ENCODE results near the gene ATP10A. TPM values are rescaled to one million over a fixed set of nuclear protein-coding genes. Genes with fewer than 3 reads are reported as not detected.
A peak's percentile ranks its signal among the peaks of the same experiment; 100 is the strongest.

ATP10A gene
- total RNA-seq, 1 donor from 2014 or later = 71.9 TPM

DNA sequence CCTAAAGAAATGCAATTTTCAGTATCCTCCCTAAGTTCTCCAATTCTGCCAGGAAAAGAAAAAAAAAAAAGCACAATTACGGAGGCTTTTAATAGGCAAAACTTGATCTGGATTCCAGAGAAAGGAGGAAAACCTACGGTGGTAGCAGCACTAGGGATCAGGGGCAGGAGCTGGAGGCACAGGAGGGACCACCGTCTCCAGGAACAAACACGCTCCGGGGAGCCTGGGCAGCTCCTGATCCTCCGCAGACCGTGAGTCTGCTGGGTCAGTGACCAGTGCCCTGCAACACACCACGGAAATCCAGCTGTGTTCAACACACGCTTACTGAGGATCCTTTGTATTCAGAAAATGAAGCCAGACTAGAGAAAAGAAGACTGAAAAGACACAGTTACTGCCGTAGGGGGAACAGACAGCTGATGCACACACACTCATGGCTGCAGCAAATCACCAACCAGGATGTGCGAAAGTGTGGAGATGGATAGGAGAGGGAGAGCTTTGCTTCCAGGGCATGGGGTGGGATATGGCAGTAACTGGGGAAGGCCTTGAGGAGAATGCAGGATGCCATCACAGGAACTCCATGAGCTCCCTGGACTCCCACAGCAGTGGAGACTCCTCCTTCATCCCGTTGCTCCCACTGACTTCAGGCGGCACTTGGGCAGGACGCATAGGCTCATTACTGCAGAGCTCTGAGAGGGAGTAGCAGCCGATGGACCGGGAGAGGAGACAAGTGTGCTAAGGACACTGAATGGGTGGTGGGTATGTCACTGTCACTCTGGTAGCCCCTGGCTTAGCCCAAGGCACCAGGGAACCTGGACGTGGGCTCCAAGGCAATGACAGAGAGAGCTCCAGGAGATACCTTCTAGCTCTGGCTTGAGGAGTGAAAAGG is 167.0 kb downstream of the ATP10A start:
- no peak for TF ChIP-seq CTCF (IDR thresholded peaks at IDR 0.05)
- no peak overlapping the region for H3K27ac Mint-ChIP-seq (ENCODE audit: unreplicated experiment)
- no peak for DNase-seq (ENCODE audit: extremely low spot score, unreplicated experiment)
- H3K27me3 Mint-ChIP-seq (ENCODE audit: unreplicated experiment) = no peaks in the 10 kb centered on the region
- no peaks in the 10 kb centered on the region for H3K9me3 Mint-ChIP-seq (ENCODE audit: unreplicated experiment)
- H3K4me3 Mint-ChIP-seq (ENCODE audit: unreplicated experiment) = no peak overlapping the region
- H3K36me3 Mint-ChIP-seq (ENCODE audit: unreplicated experiment) = peaks cover 68% of the 10 kb centered on the region
- peaks cover 12% of the 10 kb centered on the region for H3K4me1 Mint-ChIP-seq (ENCODE audit: unreplicated experiment)

- TF ChIP-seq CTCF (IDR thresholded peaks at IDR 0.05) = no peak
- no peak for DNase-seq (ENCODE audit: extremely low spot score, unreplicated experiment)
Measured at GRCh38 chr15:25694823-25695312, 168.3 kb downstream of the ATP10A start.

DNA sequence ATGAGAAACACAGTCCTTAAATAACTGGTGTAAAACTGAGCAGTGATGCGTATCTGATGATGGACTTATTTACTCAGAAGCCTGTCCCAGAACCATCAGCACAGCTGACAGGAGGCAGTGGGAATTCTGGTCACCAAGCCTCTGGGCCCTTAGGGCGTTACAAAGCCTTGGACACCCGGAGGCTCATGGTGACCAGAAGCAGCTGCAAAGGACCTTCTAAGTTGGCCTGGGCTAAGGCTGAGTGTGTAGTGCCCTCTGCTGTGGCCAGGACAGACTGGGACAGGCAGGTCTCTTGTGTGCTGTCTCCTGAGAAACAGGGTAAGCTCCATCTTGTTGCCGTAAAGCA is 168.9 kb downstream of the ATP10A start:
- DNase-seq (ENCODE audit: extremely low spot score, unreplicated experiment) = no peak
- no peak for TF ChIP-seq CTCF (IDR thresholded peaks at IDR 0.05)
- peaks cover 12% of the 10 kb centered on the region for H3K4me1 Mint-ChIP-seq (ENCODE audit: unreplicated experiment)

More at GRCh38 chr15:25694823-25695312, 168.3 kb downstream of the ATP10A start:
- peaks cover 12% of the 10 kb centered on the region for H3K4me1 Mint-ChIP-seq (ENCODE audit: unreplicated experiment)
- H3K4me3 Mint-ChIP-seq (ENCODE audit: unreplicated experiment) = no peak overlapping the region
- no peaks in the 10 kb centered on the region for H3K9me3 Mint-ChIP-seq (ENCODE audit: unreplicated experiment)
- peaks cover 64% of the 10 kb centered on the region for H3K36me3 Mint-ChIP-seq (ENCODE audit: unreplicated experiment)
- no peaks in the 10 kb centered on the region for H3K27me3 Mint-ChIP-seq (ENCODE audit: unreplicated experiment)
- no peak overlapping the region for H3K27ac Mint-ChIP-seq (ENCODE audit: unreplicated experiment)

DNA sequence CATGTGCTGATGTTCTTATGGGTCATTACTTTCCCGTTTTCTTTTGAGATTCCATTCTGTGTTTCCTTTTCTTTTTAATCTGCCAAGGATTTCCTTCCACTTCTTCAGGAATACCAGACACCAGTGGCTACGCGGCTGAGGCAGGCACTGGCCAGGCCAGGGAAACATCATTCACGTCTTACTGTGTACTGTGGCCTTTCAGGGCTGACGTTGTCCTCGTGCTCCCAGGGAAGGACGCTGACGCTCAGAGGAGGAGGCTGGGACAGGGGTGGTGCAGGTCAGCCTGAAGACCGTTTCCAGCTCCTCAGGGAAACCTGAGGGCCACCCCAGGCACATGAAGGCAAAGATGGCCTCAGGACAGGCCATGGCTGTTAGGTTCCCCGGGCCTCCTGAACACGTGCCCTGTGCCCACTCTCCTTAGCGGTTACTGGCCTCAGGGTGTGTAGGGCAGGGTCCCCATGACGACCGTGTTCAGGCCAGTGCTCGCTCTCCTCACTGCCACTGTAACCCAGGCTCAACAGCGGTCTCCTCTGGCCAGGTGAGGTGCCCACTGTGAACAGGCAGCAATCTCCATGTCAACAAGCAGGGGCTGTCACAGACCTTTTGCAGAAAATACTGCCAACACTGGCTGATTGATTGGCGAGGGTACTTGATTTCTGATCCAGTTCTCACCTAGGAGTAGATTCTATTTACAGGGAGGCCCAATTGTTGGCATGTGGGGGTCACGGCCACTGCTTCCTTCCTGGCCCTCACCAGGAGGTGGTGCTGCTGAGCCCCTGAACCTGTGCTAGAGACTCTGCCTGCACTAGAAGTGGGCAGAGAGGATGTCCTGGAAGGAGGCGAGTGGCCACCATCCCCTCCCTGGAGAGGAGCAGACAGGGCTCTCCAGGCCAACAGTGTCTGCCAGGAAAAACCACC is 169.5 kb downstream of the ATP10A start:
- TF ChIP-seq CTCF (IDR thresholded peaks at IDR 0.05) = peak; percentile 75
- Mint-ChIP-seq H3K27me3 (ENCODE audit: unreplicated experiment) (no peaks in the 10 kb centered on the region), H3K4me3 (ENCODE audit: unreplicated experiment) (no peak overlapping the region), H3K36me3 (ENCODE audit: unreplicated experiment) (peaks cover 63% of the 10 kb centered on the region), H3K9me3 (ENCODE audit: unreplicated experiment) (no peaks in the 10 kb centered on the region), H3K27ac (ENCODE audit: unreplicated experiment) (peak overlapping the region; percentile 2), H3K4me1 (ENCODE audit: unreplicated experiment) (peaks cover 12% of the 10 kb centered on the region)
- DNase-seq (ENCODE audit: extremely low spot score, unreplicated experiment) = no peak

More for the DNA sequence above, 168.9 kb downstream of the ATP10A start:
- H3K27me3 Mint-ChIP-seq (ENCODE audit: unreplicated experiment) = no peaks in the 10 kb centered on the region
- no peak overlapping the region for H3K4me3 Mint-ChIP-seq (ENCODE audit: unreplicated experiment)
- peaks cover 66% of the 10 kb centered on the region for H3K36me3 Mint-ChIP-seq (ENCODE audit: unreplicated experiment)
- H3K9me3 Mint-ChIP-seq (ENCODE audit: unreplicated experiment) = no peaks in the 10 kb centered on the region
- H3K27ac Mint-ChIP-seq (ENCODE audit: unreplicated experiment) = no peak overlapping the region

Data from osteocyte (in vitro differentiated cells).